ENCODE data around the gene GIMD1. TPM values are rescaled to one million over a fixed set of nuclear protein-coding genes. Genes with fewer than 3 reads are reported as not detected.

The GIMD1 gene
- total RNA-seq, 1 experiment from 2014 or later, result not detected

DNA sequence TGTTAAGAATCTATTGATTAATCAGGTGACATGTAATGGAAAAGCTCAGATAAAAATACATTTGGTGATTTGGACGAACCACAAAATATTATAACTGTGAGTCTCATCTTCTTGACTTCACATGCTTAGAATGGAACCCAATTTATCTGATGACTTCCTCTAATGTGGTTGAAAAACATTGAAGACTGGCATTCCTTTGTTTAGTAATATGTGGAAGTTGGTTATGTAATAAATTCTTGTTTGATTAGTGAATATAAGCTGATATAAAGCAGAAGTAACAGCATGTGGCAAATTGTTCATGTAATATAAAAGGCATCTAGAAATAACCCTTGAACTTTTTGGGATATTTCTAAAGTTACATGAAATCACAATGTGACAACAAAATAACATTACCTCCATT lies 9.7 kb downstream of the GIMD1 start:
- Histone ChIP-seq H4K20me1 (ENCODE audit: insufficient read depth) (no peaks in the 10 kb centered on the region), H3K27ac (no peak overlapping the region), H3K27me3 (ENCODE audit: insufficient read depth, low read depth) (no peaks in the 10 kb centered on the region), H3K9me3 (ENCODE audit: insufficient read depth, low read depth) (no peaks in the 10 kb centered on the region), H3F3A (ENCODE audit: insufficient read depth, low read depth) (no peaks in the 10 kb centered on the region), H3K36me3 (ENCODE audit: low read depth) (no peaks in the 10 kb centered on the region), H3K79me2 (ENCODE audit: low read depth) (no peaks in the 10 kb centered on the region), H2AFZ (no peak overlapping the region), H3K9me2 (ENCODE audit: insufficient read depth) (no peaks in the 10 kb centered on the region; the same call in 1 of the 2 replicates), H3K4me3 (no peak overlapping the region), H3K4me1 (replicated peaks; ENCODE audit: insufficient read depth) (no peaks in the 10 kb centered on the region), H3K4me2 (no peak overlapping the region)
- intact Hi-C loops (cut with micrococcal nuclease; ENCODE audit: unreplicated experiment), result no loop called here
- BruUV-seq (replicated peaks), result no TSS peak
- CTCF ChIA-PET, result no interaction called here
- TF ChIP-seq EZH2 (IDR thresholded peaks at IDR 0.05; ENCODE audit: low read depth), result no peak
- TF ChIP-seq, protein P1, sequence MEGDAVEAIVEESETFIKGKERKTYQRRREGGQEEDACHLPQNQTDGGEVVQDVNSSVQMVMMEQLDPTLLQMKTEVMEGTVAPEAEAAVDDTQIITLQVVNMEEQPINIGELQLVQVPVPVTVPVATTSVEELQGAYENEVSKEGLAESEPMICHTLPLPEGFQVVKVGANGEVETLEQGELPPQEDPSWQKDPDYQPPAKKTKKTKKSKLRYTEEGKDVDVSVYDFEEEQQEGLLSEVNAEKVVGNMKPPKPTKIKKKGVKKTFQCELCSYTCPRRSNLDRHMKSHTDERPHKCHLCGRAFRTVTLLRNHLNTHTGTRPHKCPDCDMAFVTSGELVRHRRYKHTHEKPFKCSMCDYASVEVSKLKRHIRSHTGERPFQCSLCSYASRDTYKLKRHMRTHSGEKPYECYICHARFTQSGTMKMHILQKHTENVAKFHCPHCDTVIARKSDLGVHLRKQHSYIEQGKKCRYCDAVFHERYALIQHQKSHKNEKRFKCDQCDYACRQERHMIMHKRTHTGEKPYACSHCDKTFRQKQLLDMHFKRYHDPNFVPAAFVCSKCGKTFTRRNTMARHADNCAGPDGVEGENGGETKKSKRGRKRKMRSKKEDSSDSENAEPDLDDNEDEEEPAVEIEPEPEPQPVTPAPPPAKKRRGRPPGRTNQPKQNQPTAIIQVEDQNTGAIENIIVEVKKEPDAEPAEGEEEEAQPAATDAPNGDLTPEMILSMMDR (conservative IDR thresholded peaks at IDR 0.05), result no peak
- POLR2A ChIA-PET (ENCODE audit: unreplicated experiment), result no interaction called here
- DNase-seq, result no peak

DNA sequence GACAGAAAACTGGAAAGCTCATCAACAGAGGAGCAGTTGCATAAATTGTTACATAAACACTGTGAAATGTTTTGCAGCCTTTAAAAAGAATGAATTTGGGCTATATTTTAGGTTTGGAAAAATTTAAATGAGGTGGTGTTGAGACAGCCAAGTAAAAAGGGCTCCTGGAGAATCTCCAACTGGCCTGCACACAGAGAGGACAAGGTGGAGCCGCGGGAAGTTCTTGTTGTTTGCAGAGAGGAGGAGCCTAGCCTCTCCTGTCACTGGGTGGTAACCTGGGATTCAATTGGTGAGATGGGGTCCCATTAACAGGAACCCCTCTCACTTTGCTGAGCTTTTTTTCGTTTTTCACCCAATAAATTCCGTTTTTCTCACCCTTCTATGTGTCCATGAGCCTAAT lies 13.4 kb downstream of the GIMD1 start:
- ChIA-PET CTCF (no interaction called here), POLR2A (ENCODE audit: unreplicated experiment) (no interaction called here)
- no peaks in the 10 kb centered on the region for H3F3A ChIP-seq (ENCODE audit: insufficient read depth, low read depth)
- TF ChIP-seq EZH2 (IDR thresholded peaks at IDR 0.05; ENCODE audit: low read depth), result no peak
- TF ChIP-seq, protein P1 (conservative IDR thresholded peaks at IDR 0.05), result no peak
- H3K27me3 ChIP-seq (ENCODE audit: insufficient read depth, low read depth), result no peaks in the 10 kb centered on the region
- H3K4me1 ChIP-seq (replicated peaks; ENCODE audit: insufficient read depth), result no peaks in the 10 kb centered on the region
- no peaks in the 10 kb centered on the region for H3K9me3 ChIP-seq (ENCODE audit: insufficient read depth, low read depth)
- BruUV-seq (replicated peaks), result no TSS peak
- no peak overlapping the region for H3K27ac ChIP-seq
- intact Hi-C loops (cut with micrococcal nuclease; ENCODE audit: unreplicated experiment), result no loop called here
- H3K9me2 ChIP-seq (ENCODE audit: insufficient read depth), result no peaks in the 10 kb centered on the region; the same call in 1 of the 2 replicates
- H4K20me1 ChIP-seq (ENCODE audit: insufficient read depth), result no peaks in the 10 kb centered on the region
- no peaks in the 10 kb centered on the region for H3K36me3 ChIP-seq (ENCODE audit: low read depth)
- H3K4me2 ChIP-seq, result no peak overlapping the region
- DNase-seq, result no peak
- no peaks in the 10 kb centered on the region for H3K79me2 ChIP-seq (ENCODE audit: low read depth)
- H2AFZ ChIP-seq, result no peak overlapping the region
- no peak overlapping the region for H3K4me3 ChIP-seq

DNA sequence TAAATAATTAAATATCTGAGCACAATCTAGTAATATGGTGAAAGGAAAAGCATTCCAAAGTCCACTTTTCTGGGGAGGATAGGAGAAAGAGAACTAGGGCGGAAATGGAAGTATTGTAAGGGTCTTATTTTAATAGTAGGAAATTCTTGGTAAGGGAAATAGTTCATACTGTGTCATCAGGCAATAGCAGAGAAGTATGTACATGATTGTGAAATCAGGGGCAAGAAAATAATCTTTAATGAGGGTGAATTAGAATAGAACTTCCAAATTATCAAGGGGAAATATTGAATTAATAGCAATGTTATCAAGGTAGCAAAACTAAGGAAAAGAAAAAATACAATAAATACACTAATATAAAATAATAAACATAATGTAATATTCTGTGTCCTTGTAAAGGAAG lies 14.8 kb downstream of the GIMD1 start:
- no peaks in the 10 kb centered on the region for H3F3A ChIP-seq (ENCODE audit: insufficient read depth, low read depth)
- H3K4me2 ChIP-seq, result no peak overlapping the region
- no peaks in the 10 kb centered on the region for H3K27me3 ChIP-seq (ENCODE audit: insufficient read depth, low read depth)
- no peaks in the 10 kb centered on the region for H3K36me3 ChIP-seq (ENCODE audit: low read depth)
- no TSS peak for BruUV-seq (replicated peaks)
- H4K20me1 ChIP-seq (ENCODE audit: insufficient read depth), result no peaks in the 10 kb centered on the region
- H3K9me3 ChIP-seq (ENCODE audit: insufficient read depth, low read depth), result no peaks in the 10 kb centered on the region
- H3K27ac ChIP-seq, result no peak overlapping the region
- H3K9me2 ChIP-seq (ENCODE audit: insufficient read depth), result no peaks in the 10 kb centered on the region
- TF ChIP-seq EZH2 (IDR thresholded peaks at IDR 0.05; ENCODE audit: low read depth), result no peak
- TF ChIP-seq, protein P1 (conservative IDR thresholded peaks at IDR 0.05), result no peak
- no peak overlapping the region for H2AFZ ChIP-seq
- intact Hi-C loops (cut with micrococcal nuclease; ENCODE audit: unreplicated experiment), result no loop called here
- H3K79me2 ChIP-seq (ENCODE audit: low read depth), result no peaks in the 10 kb centered on the region
- CTCF ChIA-PET, result no interaction called here
- POLR2A ChIA-PET (ENCODE audit: unreplicated experiment), result no interaction called here
- H3K4me3 ChIP-seq, result no peak overlapping the region
- DNase-seq, result no peak
- H3K4me1 ChIP-seq (replicated peaks; ENCODE audit: insufficient read depth), result no peaks in the 10 kb centered on the region
